ENCODE measurements around the gene RBM19. TPM values are rescaled to one million over a fixed set of nuclear protein-coding genes. Genes with fewer than 3 reads are reported as not detected.
"Not testable (repeated sequence)": the region's sequence is repeated elsewhere in the genome, so short reads cannot be mapped to it uniquely, and the experiment has no call there.

The RBM19 gene
- total RNA-seq, 1 donor from 2014 or later = 36.4 TPM

DNA sequence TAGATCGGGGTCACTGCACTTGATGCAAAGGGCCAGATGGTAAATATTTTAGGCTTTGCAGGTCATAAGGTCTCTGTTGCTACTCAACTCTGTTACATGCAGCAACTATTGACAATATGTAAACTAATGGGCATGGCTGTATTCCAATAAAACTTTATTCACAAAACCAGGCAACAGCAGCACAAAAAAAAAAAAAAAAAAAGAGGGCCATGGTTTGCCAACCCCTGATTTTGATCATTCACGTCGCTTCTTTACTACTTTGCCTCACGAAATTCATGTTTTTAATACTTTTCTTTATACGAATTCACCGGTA, 152.9 kb downstream of the RBM19 start:
- intact Hi-C loops (cut with DNase I) = no loop called here
- Histone ChIP-seq H3K9me3 (no peaks in the 10 kb centered on the region), H3K4me3 (no peak overlapping the region), H3K27me3 (no peaks in the 10 kb centered on the region), H3K4me1 (no peaks in the 10 kb centered on the region), H3K27ac (no peak overlapping the region), H3K36me3 (no peaks in the 10 kb centered on the region)
- TF ChIP-seq CTCF (IDR thresholded peaks at IDR 0.05) = no peak
- ATAC-seq (no peak), DNase-seq (no peak)

DNA sequence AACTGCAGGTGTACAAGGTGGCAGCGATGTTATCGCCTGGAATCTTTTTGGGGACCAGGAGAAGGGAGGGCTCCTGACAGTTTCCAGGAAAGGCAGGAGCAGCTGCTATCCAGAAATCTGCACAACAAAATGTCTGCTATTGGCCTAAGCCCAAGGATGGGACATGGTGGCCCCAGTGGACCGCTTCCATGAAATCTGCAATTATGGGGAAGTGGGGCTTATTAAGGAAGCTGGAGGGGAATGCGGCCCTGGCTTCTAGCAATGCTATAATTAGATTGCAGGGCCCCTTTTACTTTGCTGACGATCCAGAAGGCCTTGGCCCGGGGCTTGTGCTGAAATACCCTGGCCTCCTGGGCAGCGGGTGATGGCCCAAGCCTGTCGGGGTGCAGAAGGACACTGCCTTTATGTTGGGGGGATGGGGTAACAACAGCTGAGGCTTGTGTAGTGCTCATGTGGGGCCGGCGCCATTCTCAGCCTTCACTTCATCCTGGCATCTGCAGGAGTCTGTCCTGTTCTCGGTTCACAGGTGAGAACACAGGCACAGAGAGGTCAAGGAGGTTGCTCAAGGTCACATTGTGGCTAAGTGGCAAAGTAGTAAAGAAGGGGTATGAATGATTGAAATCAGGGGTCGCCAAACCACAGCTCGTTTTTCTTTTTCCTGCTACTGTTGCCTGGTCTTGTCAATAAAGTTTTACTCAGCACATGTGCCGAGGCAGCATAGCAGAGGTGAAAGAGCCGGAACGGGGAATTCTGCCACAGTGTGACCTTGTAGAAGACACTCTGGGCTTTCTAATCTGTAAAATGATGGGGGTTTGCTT, 153.5 kb downstream of the RBM19 start:
- H3K9me3 ChIP-seq = no peaks in the 10 kb centered on the region
- TF ChIP-seq CTCF (IDR thresholded peaks at IDR 0.05) = no peak
- no peak overlapping the region for H3K4me3 ChIP-seq
- intact Hi-C loops (cut with DNase I) = no loop called here
- ATAC-seq = no peak
- no peak overlapping the region for H3K27ac ChIP-seq
- no peak for DNase-seq
- H3K36me3 ChIP-seq = no peaks in the 10 kb centered on the region
- H3K4me1 ChIP-seq = no peaks in the 10 kb centered on the region
- H3K27me3 ChIP-seq = no peaks in the 10 kb centered on the region

GRCh38 chr12:113809462-113810220, 156.5 kb downstream of the RBM19 start:
- not testable (repeated sequence) for ATAC-seq, DNase-seq, H3K36me3 ChIP-seq

GRCh38 chr12:113808095-113808951, 157.8 kb downstream of the RBM19 start:
- intact Hi-C loops (cut with DNase I) = no loop called here

More at GRCh38 chr12:113809462-113810220, 156.5 kb downstream of the RBM19 start:
- intact Hi-C loops (cut with DNase I); H3K27me3 ChIP-seq; H3K9me3 ChIP-seq; H3K4me3 ChIP-seq; H3K4me1 ChIP-seq; H3K27ac ChIP-seq: not testable (repeated sequence)

GRCh38 chr12:113805673-113806072, 160.5 kb downstream of the RBM19 start:
- no peaks in the 10 kb centered on the region for H3K36me3 ChIP-seq
- no peaks in the 10 kb centered on the region for H3K4me1 ChIP-seq
- TF ChIP-seq CTCF (IDR thresholded peaks at IDR 0.05) = no peak
- no peaks in the 10 kb centered on the region for H3K27me3 ChIP-seq
- no peak overlapping the region for H3K4me3 ChIP-seq
- peaks cover 9% of the 10 kb centered on the region for H3K9me3 ChIP-seq
- ATAC-seq = no peak
- intact Hi-C loops (cut with DNase I) = no loop called here
- DNase-seq = no peak
- no peak overlapping the region for H3K27ac ChIP-seq

More at GRCh38 chr12:113808095-113808951, 157.8 kb downstream of the RBM19 start:
- Histone ChIP-seq H3K36me3 (no peaks in the 10 kb centered on the region), H3K27me3 (no peaks in the 10 kb centered on the region), H3K4me1 (no peaks in the 10 kb centered on the region), H3K27ac (no peak overlapping the region), H3K9me3 (peaks cover 9% of the 10 kb centered on the region), H3K4me3 (no peak overlapping the region)
- TF ChIP-seq CTCF (IDR thresholded peaks at IDR 0.05) = no peak
- no peak for ATAC-seq
- DNase-seq = no peak

Data from upper lobe of right lung (tissue), 1 donor.